Liver (tissue), 3 donors: ENCODE measurements around the gene PITPNC1.

Experiments used
- CTCF ChIP-seq: fragments of 150-350 bp; IDR thresholded peaks from 2 replicates; pipeline ENCODE4 v1.5.1; 2017; ENCODE audit warnings: improper control_type of control experiment, low read depth, low read length; ENCODE audit not compliant: missing input control
- RXRA ChIP-seq, 2 donors: IDR thresholded peaks; 2 replicates each; pipeline ENCODE4 v1.6.1; 2017 to 2018; ENCODE audit warnings: antibody characterized with exemption in 2 of 2, mild to moderate bottlenecking in 1 of 2
- donor health status: healthy.
- donor health status: healthy.

DNA sequence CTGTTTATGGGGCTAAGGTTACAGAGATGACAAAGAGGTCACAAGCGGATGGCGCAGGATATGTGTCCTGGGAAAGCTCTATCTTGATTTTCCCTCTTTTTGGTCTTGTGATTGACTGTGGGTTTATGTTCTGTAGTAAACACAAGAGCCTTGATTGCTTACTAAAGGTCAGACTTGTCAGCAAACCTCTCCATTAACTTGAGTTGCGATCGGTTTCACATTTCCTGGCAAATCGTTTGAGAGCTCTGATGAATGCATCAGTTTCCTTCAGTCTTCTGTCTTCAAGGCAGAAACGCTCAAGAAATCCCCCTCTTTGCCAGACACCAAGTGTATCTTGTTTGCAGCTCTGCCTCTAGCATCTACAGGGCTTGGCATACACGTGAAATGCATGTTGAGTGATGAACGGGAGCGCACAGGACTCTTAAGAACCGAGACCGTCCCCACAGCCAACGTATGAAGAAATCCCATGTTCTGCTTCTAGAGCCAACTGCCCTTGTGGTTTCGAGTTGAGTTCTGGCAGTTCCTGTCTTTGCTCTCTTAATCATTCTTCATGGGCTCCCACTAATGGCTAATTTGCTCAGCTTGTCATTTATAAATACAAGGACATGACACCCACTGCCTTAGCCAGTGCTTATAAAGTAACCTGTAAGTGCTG is 143.3 kb downstream of the PITPNC1 start:
- TF ChIP-seq CTCF, result no peak
- TF ChIP-seq RXRA (IDR thresholded peaks at IDR 0.05), result no peak
